Measurements from ENCODE around the gene ZBTB1. TPM values are rescaled to one million over a fixed set of nuclear protein-coding genes. Genes with fewer than 3 reads are reported as not detected.

The ZBTB1 gene
- total RNA-seq = 100 to 1,000 TPM in 2 of 5 experiments, 10 to 100 TPM in 3; 97.1 to 119 (median 98.4) TPM
- 10 to 100 TPM; 42.4 to 49.7 TPM for polyA plus RNA-seq
- total RNA-seq = 198 reads per million, percentile 93 among the genes with 10 or more reads in this experiment

- Histone ChIP-seq H3K9me3 (ENCODE audit: control insufficient read depth in 2 of 3, low read length in 3 of 3) (no peaks in the 10 kb centered on the region), H3K4me1 (ENCODE audit: control insufficient read depth in 2 of 2, insufficient read depth in 2 of 2, low read length in 2 of 2) (peaks cover 39 to 57% of the 10 kb centered on the region in 2 donors), H3K4me3 (ENCODE audit: low read length) (peak within 1 kb of the TSS; percentile 88), H3K36me3 (ENCODE audit: control insufficient read depth in 2 of 3, insufficient read depth in 3 of 3, low read length in 3 of 3) (peaks cover 0 to 8% (median 0%) of the 10 kb centered on the region in 3 experiments), H3K27me3 (ENCODE audit: control insufficient read depth in 2 of 2, insufficient read depth in 2 of 2, low read length in 2 of 2) (no peaks in the 10 kb centered on the region), H3K27ac (ENCODE audit: low read depth, low read length) (peak within 1 kb of the TSS; percentile 99)
- Mint-ChIP-seq H3K36me3 (peaks cover 0 to 42% (median 0%) of the 10 kb centered on the region in 5 donors), H3K9me3 (peaks cover 0 to 6% (median 0%) of the 10 kb centered on the region in 11 donors), H3K27ac (peak within 1 kb of the TSS; percentile 96 to 100 (median 100)), H3K4me1 (peaks cover 46 to 70% (median 60%) of the 10 kb centered on the region in 7 donors), H3K4me3 (peak within 1 kb of the TSS; percentile 88 to 100 (median 96)), H3K27me3 (peaks cover 0 to 3% (median 0%) of the 10 kb centered on the region in 5 donors)
- ChIA-PET CTCF (interaction anchor here (0.6 to 1.4 kb wide), 2 partner anchors 75 to 870 kb away, joined by 3 read pairs; no protein-coding TSS in a partner anchor), POLR2A (interaction anchor here (0.8 to 6.5 kb wide), 17 partner anchors 9 to 961 kb away, joined by 3 to 157 read pairs (median 6); partner anchors contain the start of genes AKAP5, HSPA2, MTHFD1 and PPP2R5E)
- peak; percentile 54 for ATAC-seq
- intact Hi-C loops (cut with micrococcal nuclease) = loop anchor here (1.0 to 5.0 kb wide), 6 partner anchors 37 to 1342 kb away; partner anchors contain the start of genes AKAP5 (in 1 of the 2), CHURC1 (in 1 of the 2), FNTB (in 1 of the 2) and SGPP1 (in 1 of the 2)
- DNase-seq = peak; percentile 75 to 90 (median 85)
Observed at GRCh38 chr14:64504310-64504896, at the start of gene ZBTB1. Gene ZBTB1, plus strand, starts transcription at chr14:64504770. Its CDS starts 16,735 bp downstream, at chr14:64521505.

DNA sequence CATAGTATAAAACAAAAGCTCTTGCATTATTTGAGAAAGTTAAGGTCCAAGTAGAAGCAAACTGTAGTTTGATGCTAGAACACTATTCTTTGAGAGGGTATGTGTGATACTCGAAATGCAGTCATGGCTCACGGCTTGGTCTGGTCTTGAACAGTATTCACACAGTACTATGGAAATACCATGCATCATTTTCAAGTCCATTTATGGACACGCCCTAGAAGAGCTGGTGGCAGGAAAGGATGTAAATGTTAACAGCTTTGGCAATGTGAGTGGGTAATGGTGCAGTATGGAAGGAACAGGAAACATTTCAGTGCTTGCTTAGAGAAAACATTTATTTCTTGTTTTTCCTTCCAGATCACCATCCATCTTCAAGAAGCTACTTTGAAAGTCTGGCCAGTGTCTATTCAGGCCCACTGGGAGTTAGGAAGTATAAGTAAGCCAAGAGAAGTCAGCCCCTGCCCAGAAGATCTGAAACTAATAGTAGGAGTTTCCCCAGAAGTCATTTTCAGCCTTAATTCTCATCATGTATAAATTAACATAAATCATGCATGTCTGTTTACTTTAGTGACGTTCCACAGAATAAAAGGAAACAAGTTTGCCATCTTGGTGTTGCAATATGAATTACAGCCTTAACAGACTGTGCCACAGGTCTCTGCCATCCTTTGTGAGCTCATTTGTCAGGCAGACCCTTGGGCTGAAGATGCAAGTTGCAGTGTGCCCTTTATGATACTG is 45.0 kb upstream of the ZBTB1 start:
- ATAC-seq = no peak
- H3K27me3 ChIP-seq (ENCODE audit: control insufficient read depth in 2 of 2, insufficient read depth in 2 of 2, low read length in 2 of 2) = no peaks in the 10 kb centered on the region
- no peaks in the 10 kb centered on the region for H3K9me3 Mint-ChIP-seq
- peak overlapping the region in 4 of 9 donors; percentile 17 to 71 (median 44) for H3K27ac Mint-ChIP-seq
- peaks cover 2 to 3% of the 10 kb centered on the region in 2 donors for H3K4me1 ChIP-seq (ENCODE audit: control insufficient read depth in 2 of 2, insufficient read depth in 2 of 2, low read length in 2 of 2)
- H3K4me1 Mint-ChIP-seq = peaks cover 3 to 24% (median 9%) of the 10 kb centered on the region in 7 donors
- no peak overlapping the region for H3K4me3 ChIP-seq (ENCODE audit: low read length)
- ChIA-PET POLR2A (no interaction called here), CTCF (interaction anchor here (1.1 kb wide), 1 partner anchor 178 kb away, joined by 3 read pairs; no protein-coding TSS in a partner anchor)
- peaks cover 0 to 8% (median 0%) of the 10 kb centered on the region in 3 experiments for H3K36me3 ChIP-seq (ENCODE audit: control insufficient read depth in 2 of 3, insufficient read depth in 3 of 3, low read length in 3 of 3)
- no peak overlapping the region for H3K27ac ChIP-seq (ENCODE audit: low read depth, low read length)
- H3K9me3 ChIP-seq (ENCODE audit: control insufficient read depth in 2 of 3, low read length in 3 of 3) = no peaks in the 10 kb centered on the region
- intact Hi-C loops (cut with micrococcal nuclease) = loop anchor here in 1 of 2 donors (5.0 kb wide), 1 partner anchor 72 kb away; the partner anchor contains the start of gene MTHFD1
- no peaks in the 10 kb centered on the region for H3K27me3 Mint-ChIP-seq
- no peak for DNase-seq
- no peak overlapping the region for H3K4me3 Mint-ChIP-seq
- peaks cover 2 to 19% (median 12%) of the 10 kb centered on the region in 5 donors for H3K36me3 Mint-ChIP-seq

DNA sequence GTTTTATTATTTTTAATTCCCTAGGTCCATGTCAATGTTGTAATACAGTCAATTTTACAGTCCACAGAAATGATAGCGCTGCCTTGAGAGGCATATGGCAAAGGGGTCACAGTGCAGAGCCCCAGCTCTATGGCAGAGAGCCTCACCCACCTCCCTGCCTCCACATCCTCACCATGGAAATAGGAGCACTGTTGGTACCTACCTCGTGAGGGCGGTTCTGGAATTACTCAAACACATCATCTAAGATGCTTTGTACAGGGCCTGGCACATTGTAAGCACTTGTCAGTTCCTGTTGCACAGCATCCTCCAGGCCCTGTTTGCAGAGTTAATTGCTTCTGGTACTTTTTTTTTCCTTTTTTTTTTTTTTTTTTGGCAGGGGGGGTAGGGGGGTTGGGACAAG is 43.3 kb upstream of the ZBTB1 start:
- Histone ChIP-seq H3K4me1 (ENCODE audit: control insufficient read depth in 2 of 2, insufficient read depth in 2 of 2, low read length in 2 of 2) (peaks cover 12 to 15% of the 10 kb centered on the region in 2 donors), H3K36me3 (ENCODE audit: control insufficient read depth in 2 of 3, insufficient read depth in 3 of 3, low read length in 3 of 3) (no peaks in the 10 kb centered on the region), H3K4me3 (ENCODE audit: low read length) (no peak overlapping the region), H3K9me3 (ENCODE audit: control insufficient read depth in 2 of 3, low read length in 3 of 3) (no peaks in the 10 kb centered on the region), H3K27ac (ENCODE audit: low read depth, low read length) (no peak overlapping the region), H3K27me3 (ENCODE audit: control insufficient read depth in 2 of 2, insufficient read depth in 2 of 2, low read length in 2 of 2) (no peaks in the 10 kb centered on the region)
- peaks cover 14 to 34% (median 20%) of the 10 kb centered on the region in 7 donors for H3K4me1 Mint-ChIP-seq
- DNase-seq (no peak), ATAC-seq (no peak)
- peaks cover 0 to 1% (median 0%) of the 10 kb centered on the region in 11 donors for H3K9me3 Mint-ChIP-seq
- intact Hi-C loops (cut with micrococcal nuclease) = loop anchor here in 1 of 2 donors (5.0 kb wide), 1 partner anchor 74 kb away; the partner anchor contains the start of gene MTHFD1
- POLR2A ChIA-PET = no interaction called here
- H3K27me3 Mint-ChIP-seq = peaks cover 0 to 3% (median 0%) of the 10 kb centered on the region in 5 donors
- CTCF ChIA-PET = interaction anchor here (0.6 kb wide), 1 partner anchor 9 kb away, joined by 3 read pairs; no protein-coding TSS in a partner anchor
- H3K36me3 Mint-ChIP-seq = peaks cover 0 to 18% (median 10%) of the 10 kb centered on the region in 5 donors
- H3K4me3 Mint-ChIP-seq = no peak overlapping the region
- H3K27ac Mint-ChIP-seq = peak overlapping the region in 1 of 9 donors; percentile 14

- H3K27me3 ChIP-seq (ENCODE audit: control insufficient read depth in 2 of 2, insufficient read depth in 2 of 2, low read length in 2 of 2) = no peaks in the 10 kb centered on the region
- no peak overlapping the region for H3K27ac ChIP-seq (ENCODE audit: low read depth, low read length)
- H3K9me3 ChIP-seq (ENCODE audit: control insufficient read depth in 2 of 3, low read length in 3 of 3) = no peaks in the 10 kb centered on the region
- H3K36me3 Mint-ChIP-seq = peaks cover 0 to 15% (median 7%) of the 10 kb centered on the region in 5 donors
- intact Hi-C loops (cut with micrococcal nuclease) = loop anchor here in 1 of 2 donors (5.0 kb wide), 1 partner anchor 76 kb away; the partner anchor contains the start of gene MTHFD1
- ATAC-seq (no peak), DNase-seq (no peak)
- CTCF ChIA-PET = interaction anchor here (0.7 to 2.5 kb wide), 5 partner anchors 10 to 805 kb away, joined by 3 to 5 read pairs (median 4); no protein-coding TSS in a partner anchor
- H3K9me3 Mint-ChIP-seq = peaks cover 0 to 1% (median 0%) of the 10 kb centered on the region in 11 donors
- no peaks in the 10 kb centered on the region for H3K36me3 ChIP-seq (ENCODE audit: control insufficient read depth in 2 of 3, insufficient read depth in 3 of 3, low read length in 3 of 3)
- H3K4me1 ChIP-seq (ENCODE audit: control insufficient read depth in 2 of 2, insufficient read depth in 2 of 2, low read length in 2 of 2) = peaks cover 12 to 16% of the 10 kb centered on the region in 2 donors
- H3K4me3 ChIP-seq (ENCODE audit: low read length) = no peak overlapping the region
- POLR2A ChIA-PET = interaction anchor here (0.6 to 2.6 kb wide), 4 partner anchors 33 to 78 kb away, joined by 3 to 17 read pairs (median 3); partner anchors contain the start of genes HSPA2 and ZBTB1
- H3K4me1 Mint-ChIP-seq = peaks cover 23 to 53% (median 36%) of the 10 kb centered on the region in 7 donors
- H3K4me3 Mint-ChIP-seq = no peak overlapping the region
- H3K27ac Mint-ChIP-seq = peak overlapping the region in 1 of 9 donors; percentile 40
- peaks cover 0 to 3% (median 0%) of the 10 kb centered on the region in 5 donors for H3K27me3 Mint-ChIP-seq
Observed at GRCh38 chr14:64463195-64463594, 41.4 kb upstream of the ZBTB1 start.

- no peaks in the 10 kb centered on the region for H3K9me3 ChIP-seq (ENCODE audit: control insufficient read depth in 2 of 3, low read length in 3 of 3)
- Mint-ChIP-seq H3K27ac (peak overlapping the region in 4 of 9 donors; percentile 5 to 88 (median 62)), H3K4me1 (peaks cover 23 to 58% (median 43%) of the 10 kb centered on the region in 7 donors), H3K36me3 (peaks cover 0 to 11% (median 5%) of the 10 kb centered on the region in 5 donors), H3K9me3 (peaks cover 0 to 1% (median 0%) of the 10 kb centered on the region in 11 donors), H3K27me3 (peaks cover 0 to 3% (median 0%) of the 10 kb centered on the region in 5 donors), H3K4me3 (peak overlapping the region in 3 of 10 donors; percentile 15 to 94 (median 94))
- no peaks in the 10 kb centered on the region for H3K36me3 ChIP-seq (ENCODE audit: control insufficient read depth in 2 of 3, insufficient read depth in 3 of 3, low read length in 3 of 3)
- no peak for DNase-seq
- ChIA-PET CTCF (interaction anchor here (0.7 to 2.5 kb wide), 2 partner anchors 28 to 117 kb away, joined by 3 to 5 read pairs; no protein-coding TSS in a partner anchor), POLR2A (interaction anchor here (1.0 to 2.6 kb wide), 5 partner anchors 9 to 71 kb away, joined by 3 to 17 read pairs (median 3); partner anchors contain the start of gene ZBTB1)
- peaks cover 12 to 16% of the 10 kb centered on the region in 2 donors for H3K4me1 ChIP-seq (ENCODE audit: control insufficient read depth in 2 of 2, insufficient read depth in 2 of 2, low read length in 2 of 2)
- no peak overlapping the region for H3K4me3 ChIP-seq (ENCODE audit: low read length)
- no peaks in the 10 kb centered on the region for H3K27me3 ChIP-seq (ENCODE audit: control insufficient read depth in 2 of 2, insufficient read depth in 2 of 2, low read length in 2 of 2)
- intact Hi-C loops (cut with micrococcal nuclease) = loop anchor here (2.0 to 5.0 kb wide), 3 partner anchors 21 to 77 kb away; partner anchors contain the start of gene MTHFD1 (in 1 of the 2)
- no peak for ATAC-seq
- no peak overlapping the region for H3K27ac ChIP-seq (ENCODE audit: low read depth, low read length)
Observed at GRCh38 chr14:64463873-64464272, 40.7 kb upstream of the ZBTB1 start.

Data from naive thymus-derived CD4-positive, alpha-beta T cell (primary cell).